Effector memory CD4-positive, alpha-beta T cell (primary cell): ENCODE data around the gene UGT1A10.
"Not testable (repeated sequence)": the region's sequence is repeated elsewhere in the genome, so short reads cannot be mapped to it uniquely, and the experiment has no call there.

Experiments
- DNase-seq, 3 donors: peaks; one replicate each; pipeline ENCODE4 v3.0.0-alpha.2; 2020
- H3K27ac ChIP-seq: 2 replicates; pipeline ENCODE4 v1.7.0; 2013; ENCODE audit warnings: mild to moderate bottlenecking, low read length, moderate library complexity; ENCODE audit not compliant: insufficient read depth, poor library complexity, severe bottlenecking
- H3K27me3 ChIP-seq: replicated peaks from 2 replicates; pipeline ENCODE4 v1.7.0; 2013; ENCODE audit warnings: mild to moderate bottlenecking, low read length; ENCODE audit not compliant: insufficient read depth, control insufficient read depth, poor library complexity, severe bottlenecking
- H3K36me3 ChIP-seq: 2 replicates; pipeline ENCODE4 v1.7.0; 2013; ENCODE audit warnings: mild to moderate bottlenecking, low read length, moderate library complexity; ENCODE audit not compliant: control insufficient read depth, insufficient read depth
- H3K4me1 ChIP-seq: 2 replicates; pipeline ENCODE4 v1.7.0; 2013; ENCODE audit warnings: low read length, mild to moderate bottlenecking; ENCODE audit not compliant: control insufficient read depth, insufficient read depth, poor library complexity, severe bottlenecking
- H3K4me3 ChIP-seq: 2 replicates; pipeline ENCODE4 v1.7.0; 2013; ENCODE audit warnings: low read length, low read depth, mild to moderate bottlenecking; ENCODE audit not compliant: insufficient read depth, poor library complexity, severe bottlenecking
- H3K9me3 ChIP-seq: 2 replicates; pipeline ENCODE4 v1.7.0; 2013; ENCODE audit warnings: mild to moderate bottlenecking, low read length, moderate library complexity; ENCODE audit not compliant: control insufficient read depth

Gene UGT1A10

GRCh38 chr2:233718552-233718951 lies 82.3 kb downstream of the UGT1A10 start, which contains the start of gene UGT1A4:
Gene UGT1A4 (plus strand): TSS chr2:233718736. CDS start chr2:233718821, 85 bp downstream.
- Histone ChIP-seq H3K4me1 (no peaks in the 10 kb centered on the region), H3K27ac (no peak within 1 kb of the TSS), H3K36me3 (no peaks in the 10 kb centered on the region), H3K9me3 (no peaks in the 10 kb centered on the region), H3K4me3 (no peak within 1 kb of the TSS), H3K27me3 (no peaks in the 10 kb centered on the region)
- DNase-seq: no peak

- Histone ChIP-seq H3K27me3 (no peaks in the 10 kb centered on the region), H3K9me3 (no peaks in the 10 kb centered on the region), H3K27ac (no peak within 1 kb of the TSS), H3K4me1 (no peaks in the 10 kb centered on the region), H3K4me3 (no peak within 1 kb of the TSS), H3K36me3 (no peaks in the 10 kb centered on the region)
- DNase-seq: no peak
Measured at GRCh38 chr2:233728723-233729301, 92.6 kb downstream of the UGT1A10 start, which contains the start of gene UGT1A3. Gene UGT1A3 (plus strand): TSS chr2:233729042. CDS start chr2:233729127, 85 bp downstream.

- not testable (repeated sequence) for H3K36me3 ChIP-seq
Measured at GRCh38 chr2:233736868-233737653, 100.8 kb downstream of the UGT1A10 start.

DNA sequence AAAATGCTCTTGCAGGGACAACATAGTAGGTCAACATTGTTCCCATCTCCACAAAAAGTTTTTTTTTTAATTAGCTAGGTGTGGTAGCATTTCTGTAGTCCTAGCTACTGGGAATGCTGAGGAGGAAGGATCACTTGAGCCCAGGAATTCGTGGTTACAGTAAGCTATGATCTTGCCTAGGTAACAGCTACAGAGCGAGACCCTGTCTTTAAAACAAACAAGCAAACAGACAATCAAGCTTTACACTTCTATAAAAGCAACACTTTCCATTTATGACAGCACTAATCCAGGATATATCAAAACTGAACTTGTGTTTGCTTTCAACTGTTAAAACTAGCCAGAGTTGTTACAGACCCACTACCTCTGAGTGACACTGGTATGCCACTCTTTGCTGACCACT lies 104.6 kb downstream of the UGT1A10 start:
- Histone ChIP-seq H3K27ac (no peak overlapping the region), H3K9me3 (no peaks in the 10 kb centered on the region)
- DNase-seq: no peak

More at GRCh38 chr2:233736868-233737653, 100.8 kb downstream of the UGT1A10 start:
- not testable (repeated sequence) for H3K27me3 ChIP-seq, H3K4me3 ChIP-seq, H3K4me1 ChIP-seq, H3K9me3 ChIP-seq, H3K27ac ChIP-seq, DNase-seq

DNA sequence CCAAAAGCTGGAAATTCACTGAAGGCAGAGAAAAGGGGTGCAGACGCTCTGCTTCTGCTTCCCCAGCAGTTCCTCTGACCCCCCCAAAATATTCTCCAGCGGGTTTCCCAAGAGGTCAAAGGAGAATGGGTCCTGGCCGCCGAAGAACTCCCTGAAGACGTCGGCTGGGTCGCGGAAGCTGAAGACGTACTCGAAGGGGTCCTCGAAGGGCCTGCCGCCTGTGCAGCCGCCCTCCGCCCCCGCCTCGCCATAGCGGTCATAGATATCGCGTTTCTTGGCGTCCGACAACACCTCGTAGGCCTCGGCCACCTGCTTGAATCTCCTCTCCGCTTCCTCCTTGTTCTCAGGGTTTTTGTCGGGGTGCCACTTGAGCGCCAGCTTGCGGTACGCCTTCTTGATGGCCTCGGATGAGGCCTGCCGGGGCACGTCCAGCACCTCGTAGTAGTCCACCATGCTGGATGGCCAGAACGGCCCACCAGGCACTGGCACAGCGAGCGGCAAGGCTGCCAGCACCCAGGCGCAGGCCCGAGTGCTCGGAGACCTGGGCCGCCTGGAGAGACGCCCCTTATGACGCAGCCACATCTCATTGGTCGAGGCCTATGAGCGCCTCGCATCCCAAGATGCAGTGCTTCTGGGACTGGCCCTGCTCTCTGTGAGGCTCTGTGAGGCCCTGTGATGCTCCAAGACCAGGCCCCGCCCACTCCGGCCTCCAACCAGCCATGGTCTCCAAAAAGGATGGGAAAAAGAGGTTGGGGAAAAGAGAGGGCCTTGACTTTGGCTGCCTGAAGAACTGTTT lies 107.4 kb downstream of the UGT1A10 start:
- Histone ChIP-seq H3K36me3 (no peaks in the 10 kb centered on the region), H3K27ac (no peak overlapping the region), H3K9me3 (no peaks in the 10 kb centered on the region), H3K27me3 (no peaks in the 10 kb centered on the region), H3K4me3 (no peak overlapping the region), H3K4me1 (no peaks in the 10 kb centered on the region)
- DNase-seq: no peak

More for the DNA sequence above, 104.6 kb downstream of the UGT1A10 start:
- Histone ChIP-seq H3K27me3 (no peaks in the 10 kb centered on the region), H3K4me1 (no peaks in the 10 kb centered on the region), H3K36me3 (no peaks in the 10 kb centered on the region), H3K4me3 (no peak overlapping the region)

DNA sequence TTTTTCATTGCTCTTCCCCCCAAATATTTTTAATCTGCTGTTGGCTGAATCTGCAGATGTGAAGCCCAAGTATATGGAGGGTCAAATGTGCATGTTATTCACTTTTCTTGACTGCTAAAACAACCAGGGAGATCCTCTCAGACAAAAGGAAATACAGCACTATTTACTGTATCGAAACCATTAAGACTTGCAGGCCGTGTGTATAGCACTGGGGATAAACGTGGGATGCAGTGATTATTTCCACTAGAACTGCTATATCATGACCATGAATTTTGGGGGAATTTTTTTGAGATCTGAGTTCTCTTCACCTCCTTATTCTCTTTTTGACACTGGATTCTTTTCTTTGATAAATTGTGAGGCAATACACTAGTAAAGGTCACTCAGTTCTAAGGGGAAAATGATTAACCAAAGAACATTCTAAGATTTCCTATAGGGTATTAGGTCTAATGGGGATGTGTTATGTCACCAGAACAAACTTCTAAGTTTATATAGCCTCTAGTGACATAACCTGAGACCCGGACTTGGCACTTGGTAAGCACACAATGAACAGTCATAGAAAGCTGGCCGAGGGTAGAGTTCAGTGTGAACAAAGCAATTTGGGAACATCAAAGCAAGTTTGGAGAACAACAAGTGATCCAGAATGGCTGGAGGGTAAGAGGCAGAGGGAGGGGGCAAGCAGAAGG lies 109.0 kb downstream of the UGT1A10 start:
- DNase-seq: no peak
- H3K9me3 ChIP-seq: no peaks in the 10 kb centered on the region

GRCh38 chr2:233745838-233746237 lies 109.6 kb downstream of the UGT1A10 start:
- H3K9me3 ChIP-seq, H3K36me3 ChIP-seq, H3K27me3 ChIP-seq, H3K27ac ChIP-seq, DNase-seq, H3K4me3 ChIP-seq, H3K4me1 ChIP-seq: not testable (repeated sequence)

More for the DNA sequence above, 109.0 kb downstream of the UGT1A10 start:
- Histone ChIP-seq H3K36me3 (no peaks in the 10 kb centered on the region), H3K27ac (no peak overlapping the region), H3K4me3 (no peak overlapping the region), H3K27me3 (no peaks in the 10 kb centered on the region), H3K4me1 (no peaks in the 10 kb centered on the region)

- Histone ChIP-seq H3K4me1 (no peaks in the 10 kb centered on the region), H3K27me3 (no peaks in the 10 kb centered on the region), H3K4me3 (no peak overlapping the region), H3K36me3 (no peaks in the 10 kb centered on the region), H3K9me3 (no peaks in the 10 kb centered on the region), H3K27ac (no peak overlapping the region)
- no peak for DNase-seq
Measured at GRCh38 chr2:233746475-233747282, 110.4 kb downstream of the UGT1A10 start.

- H3K9me3 ChIP-seq: no peaks in the 10 kb centered on the region
- H3K36me3 ChIP-seq: no peaks in the 10 kb centered on the region
- H3K4me1 ChIP-seq: no peaks in the 10 kb centered on the region
- H3K4me3 ChIP-seq: no peak overlapping the region
- H3K27me3 ChIP-seq: no peaks in the 10 kb centered on the region
- no peak overlapping the region for H3K27ac ChIP-seq
- DNase-seq: no peak
Measured at GRCh38 chr2:233747283-233747544, 111.0 kb downstream of the UGT1A10 start.
